ENCODE data around the gene PLEKHF1. TPM values are rescaled to one million over a fixed set of nuclear protein-coding genes. Genes with fewer than 3 reads are reported as not detected.

The PLEKHF1 gene
- total RNA-seq, 2 experiments from 2014 or later = 42.4 to 64.1 TPM

DNA sequence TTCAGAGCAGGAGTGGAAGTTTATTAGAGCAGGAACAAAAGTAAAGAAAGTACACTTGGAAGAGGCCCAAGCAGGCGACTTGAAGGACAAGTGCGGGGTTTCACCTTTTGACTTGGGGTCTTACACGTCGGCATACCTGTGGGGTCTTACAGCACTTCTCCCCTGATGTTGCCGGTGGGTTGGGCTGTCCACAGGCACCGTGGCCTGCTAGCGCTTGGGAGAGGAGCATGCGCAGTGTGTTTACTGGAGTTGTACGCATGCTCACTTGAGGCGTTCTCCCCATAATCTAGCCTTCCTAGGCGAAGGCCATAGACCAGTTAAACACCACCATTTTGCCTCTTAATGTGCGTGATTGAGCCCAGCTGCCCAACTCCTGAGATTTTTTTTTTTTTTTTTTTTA, 25.0 kb upstream of the PLEKHF1 start:
- CTCF ChIA-PET = no interaction called here
- Mint-ChIP-seq H3K4me1 (peaks cover 1% of the 10 kb centered on the region), H3K27me3 (peaks cover 22% of the 10 kb centered on the region), H3K4me3 (no peak overlapping the region), H3K27ac (no peak overlapping the region), H3K9me3 (ENCODE audit: low read depth) (no peaks in the 10 kb centered on the region), H3K36me3 (no peaks in the 10 kb centered on the region)
- DNase-seq (no peak), ATAC-seq (no peak)

DNA sequence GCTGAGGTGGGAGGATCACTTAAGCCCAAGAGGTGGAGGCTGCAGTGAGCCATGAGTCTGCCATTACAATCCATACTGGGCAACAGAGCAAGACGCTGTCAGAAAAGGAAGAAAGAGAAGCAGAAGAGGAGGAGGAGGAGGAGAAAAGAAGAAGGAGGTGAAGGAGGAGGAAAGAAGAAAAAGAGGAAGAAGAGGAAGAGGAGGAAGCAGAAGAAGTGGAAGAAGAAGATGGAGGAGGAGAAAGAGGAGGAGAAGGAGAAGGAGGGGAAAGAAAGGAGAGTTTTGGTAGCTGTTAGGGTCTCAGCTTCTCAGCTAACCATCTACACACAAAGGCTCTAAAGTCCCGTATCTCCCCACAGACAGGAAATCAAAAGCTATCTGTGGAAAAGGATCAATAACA, 23.7 kb upstream of the PLEKHF1 start:
- Mint-ChIP-seq H3K27me3 (peaks cover 22% of the 10 kb centered on the region), H3K9me3 (ENCODE audit: low read depth) (no peaks in the 10 kb centered on the region), H3K4me3 (no peak overlapping the region), H3K36me3 (no peaks in the 10 kb centered on the region), H3K27ac (no peak overlapping the region), H3K4me1 (peaks cover 13% of the 10 kb centered on the region)
- DNase-seq (no peak), ATAC-seq (no peak)
- CTCF ChIA-PET = interaction anchor here (1.5 kb wide), 1 partner anchor 24 kb away, joined by 6 read pairs; the partner anchor contains the start of gene PLEKHF1

DNA sequence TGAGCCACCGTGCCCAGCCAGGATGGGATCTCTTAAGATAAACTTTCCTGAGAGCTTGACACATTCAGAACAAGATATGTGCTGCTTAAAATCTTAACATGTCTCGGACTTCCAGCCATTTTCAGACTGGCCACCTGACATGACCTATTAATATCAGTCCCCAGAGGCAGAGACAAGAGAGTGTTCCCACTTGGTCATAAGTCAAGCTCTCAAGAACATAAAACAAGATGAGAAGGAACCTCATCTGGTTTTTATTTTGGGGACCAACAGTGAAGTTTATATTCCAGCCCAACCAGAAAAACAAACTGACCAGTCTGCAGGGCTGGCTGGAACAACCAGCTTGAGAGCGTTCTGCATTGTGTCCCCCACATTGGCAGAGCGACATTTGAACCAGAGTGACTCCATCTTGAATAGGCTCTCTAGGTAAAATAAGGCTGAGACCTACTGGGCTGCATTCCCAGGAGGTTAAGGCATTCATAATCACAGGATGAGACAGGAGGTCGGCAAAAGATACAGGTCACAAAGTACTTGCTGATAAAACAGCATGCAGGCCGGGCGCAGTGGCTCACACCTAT, 21.8 kb upstream of the PLEKHF1 start:
- H3K27ac Mint-ChIP-seq = no peak overlapping the region
- CTCF ChIA-PET = interaction anchor here (0.8 to 1.1 kb wide), 2 partner anchors 32 to 51 kb away, joined by 3 read pairs; no protein-coding TSS in a partner anchor
- no peaks in the 10 kb centered on the region for H3K9me3 Mint-ChIP-seq (ENCODE audit: low read depth)
- H3K36me3 Mint-ChIP-seq = no peaks in the 10 kb centered on the region
- H3K4me3 Mint-ChIP-seq = no peak overlapping the region
- peaks cover 13% of the 10 kb centered on the region for H3K4me1 Mint-ChIP-seq
- no peak for DNase-seq
- no peak for ATAC-seq
- H3K27me3 Mint-ChIP-seq = peaks cover 22% of the 10 kb centered on the region

- CTCF ChIA-PET = interaction anchor here (0.7 kb wide), 1 partner anchor 263 kb away, joined by 3 read pairs; no protein-coding TSS in a partner anchor
- DNase-seq (no peak), ATAC-seq (no peak)
- H3K36me3 Mint-ChIP-seq = no peaks in the 10 kb centered on the region
- no peak overlapping the region for H3K27ac Mint-ChIP-seq
- H3K27me3 Mint-ChIP-seq = peaks cover 20% of the 10 kb centered on the region
- H3K4me3 Mint-ChIP-seq = no peak overlapping the region
- H3K9me3 Mint-ChIP-seq (ENCODE audit: low read depth) = no peaks in the 10 kb centered on the region
- H3K4me1 Mint-ChIP-seq = peaks cover 13% of the 10 kb centered on the region
Observed at GRCh38 chr19:29644210-29644609, 21.1 kb upstream of the PLEKHF1 start.

GRCh38 chr19:29645491-29645867, 19.8 kb upstream of the PLEKHF1 start:
- H3K4me1 Mint-ChIP-seq = peaks cover 13% of the 10 kb centered on the region
- DNase-seq (no peak), ATAC-seq (no peak)
- peak overlapping the region; percentile 56 for H3K27ac Mint-ChIP-seq
- CTCF ChIA-PET = interaction anchor here (2.4 kb wide), 1 partner anchor 35 kb away, joined by 11 read pairs; no protein-coding TSS in a partner anchor
- no peaks in the 10 kb centered on the region for H3K9me3 Mint-ChIP-seq (ENCODE audit: low read depth)
- peaks cover 22% of the 10 kb centered on the region for H3K27me3 Mint-ChIP-seq
- H3K4me3 Mint-ChIP-seq = no peak overlapping the region
- no peaks in the 10 kb centered on the region for H3K36me3 Mint-ChIP-seq

GRCh38 chr19:29645911-29646310, 19.4 kb upstream of the PLEKHF1 start:
- Mint-ChIP-seq H3K36me3 (no peaks in the 10 kb centered on the region), H3K4me1 (peaks cover 13% of the 10 kb centered on the region), H3K27me3 (peaks cover 24% of the 10 kb centered on the region), H3K4me3 (peak overlapping the region; percentile 6), H3K9me3 (ENCODE audit: low read depth) (no peaks in the 10 kb centered on the region), H3K27ac (peak overlapping the region; percentile 56)
- peak; percentile 47 for ATAC-seq
- no peak for DNase-seq
- CTCF ChIA-PET = interaction anchor here (2.4 to 2.5 kb wide), 2 partner anchors 19 to 36 kb away, joined by 8 to 11 read pairs; partner anchors contain the start of gene PLEKHF1

DNA sequence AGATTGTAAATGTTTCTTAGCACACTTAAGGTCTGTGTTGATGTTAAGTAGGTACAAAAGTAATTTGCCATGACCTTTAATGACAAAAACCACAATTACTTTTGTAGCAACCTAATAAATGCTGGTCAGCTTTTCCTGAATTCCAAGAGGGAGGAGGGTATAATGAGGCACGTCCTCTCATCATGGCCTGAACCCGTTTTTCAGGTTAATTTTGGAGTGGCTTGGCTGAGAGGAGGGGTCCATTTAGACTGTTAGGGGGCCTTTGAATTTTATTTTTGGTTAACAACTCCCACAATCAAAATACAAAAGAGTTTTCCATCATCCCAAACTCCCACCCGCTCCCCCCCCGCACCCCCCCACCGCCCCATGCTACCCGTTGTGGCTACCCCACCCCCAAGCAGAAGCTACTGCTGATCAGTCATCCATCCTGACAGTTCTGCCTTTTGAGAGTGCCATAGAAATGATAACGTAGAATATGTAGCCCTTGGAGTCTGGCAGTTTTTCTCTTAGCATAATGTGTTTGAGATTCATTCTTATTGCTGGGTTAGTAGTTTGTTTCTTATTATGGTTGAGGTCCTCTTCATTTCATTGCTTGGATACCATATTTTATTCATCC, 14.4 kb upstream of the PLEKHF1 start:
- DNase-seq (no peak), ATAC-seq (no peak)
- CTCF ChIA-PET = interaction anchor here (1.5 to 2.4 kb wide), 2 partner anchors 29 to 65 kb away, joined by 3 to 9 read pairs; partner anchors contain the start of gene C19orf12
- H3K36me3 Mint-ChIP-seq = peaks cover 1% of the 10 kb centered on the region
- H3K4me1 Mint-ChIP-seq = peaks cover 15% of the 10 kb centered on the region
- H3K27me3 Mint-ChIP-seq = peaks cover 25% of the 10 kb centered on the region
- H3K9me3 Mint-ChIP-seq (ENCODE audit: low read depth) = no peaks in the 10 kb centered on the region
- H3K4me3 Mint-ChIP-seq = no peak overlapping the region
- no peak overlapping the region for H3K27ac Mint-ChIP-seq

- H3K4me3 Mint-ChIP-seq = no peak overlapping the region
- ATAC-seq (no peak), DNase-seq (no peak)
- H3K9me3 Mint-ChIP-seq (ENCODE audit: low read depth) = no peaks in the 10 kb centered on the region
- H3K36me3 Mint-ChIP-seq = peaks cover 1% of the 10 kb centered on the region
- H3K4me1 Mint-ChIP-seq = peaks cover 10% of the 10 kb centered on the region
- peaks cover 25% of the 10 kb centered on the region for H3K27me3 Mint-ChIP-seq
- CTCF ChIA-PET = interaction anchor here (1.5 to 2.4 kb wide), 2 partner anchors 30 to 64 kb away, joined by 3 to 9 read pairs; partner anchors contain the start of gene C19orf12
- H3K27ac Mint-ChIP-seq = no peak overlapping the region
Observed at GRCh38 chr19:29651622-29652394, 13.5 kb upstream of the PLEKHF1 start.

GRCh38 chr19:29653398-29653797, 11.9 kb upstream of the PLEKHF1 start:
- Mint-ChIP-seq H3K4me3 (no peak overlapping the region), H3K9me3 (ENCODE audit: low read depth) (no peaks in the 10 kb centered on the region), H3K27me3 (peaks cover 25% of the 10 kb centered on the region), H3K27ac (no peak overlapping the region), H3K36me3 (peaks cover 1% of the 10 kb centered on the region), H3K4me1 (peaks cover 10% of the 10 kb centered on the region)
- CTCF ChIA-PET = interaction anchor here (1.1 to 2.4 kb wide), 2 partner anchors 62 to 77 kb away, joined by 4 to 9 read pairs; partner anchors contain the start of gene C19orf12
- no peak for ATAC-seq
- no peak for DNase-seq

GRCh38 chr19:29655648-29656335, 9.5 kb upstream of the PLEKHF1 start:
- Mint-ChIP-seq H3K9me3 (ENCODE audit: low read depth) (no peaks in the 10 kb centered on the region), H3K36me3 (peaks cover 1% of the 10 kb centered on the region), H3K4me3 (no peak overlapping the region), H3K4me1 (peaks cover 10% of the 10 kb centered on the region), H3K27ac (no peak overlapping the region), H3K27me3 (peaks cover 21% of the 10 kb centered on the region)
- no peak for ATAC-seq
- DNase-seq = no peak
- CTCF ChIA-PET = interaction anchor here (1.7 kb wide), 1 partner anchor 13 kb away, joined by 5 read pairs; no protein-coding TSS in a partner anchor

DNA sequence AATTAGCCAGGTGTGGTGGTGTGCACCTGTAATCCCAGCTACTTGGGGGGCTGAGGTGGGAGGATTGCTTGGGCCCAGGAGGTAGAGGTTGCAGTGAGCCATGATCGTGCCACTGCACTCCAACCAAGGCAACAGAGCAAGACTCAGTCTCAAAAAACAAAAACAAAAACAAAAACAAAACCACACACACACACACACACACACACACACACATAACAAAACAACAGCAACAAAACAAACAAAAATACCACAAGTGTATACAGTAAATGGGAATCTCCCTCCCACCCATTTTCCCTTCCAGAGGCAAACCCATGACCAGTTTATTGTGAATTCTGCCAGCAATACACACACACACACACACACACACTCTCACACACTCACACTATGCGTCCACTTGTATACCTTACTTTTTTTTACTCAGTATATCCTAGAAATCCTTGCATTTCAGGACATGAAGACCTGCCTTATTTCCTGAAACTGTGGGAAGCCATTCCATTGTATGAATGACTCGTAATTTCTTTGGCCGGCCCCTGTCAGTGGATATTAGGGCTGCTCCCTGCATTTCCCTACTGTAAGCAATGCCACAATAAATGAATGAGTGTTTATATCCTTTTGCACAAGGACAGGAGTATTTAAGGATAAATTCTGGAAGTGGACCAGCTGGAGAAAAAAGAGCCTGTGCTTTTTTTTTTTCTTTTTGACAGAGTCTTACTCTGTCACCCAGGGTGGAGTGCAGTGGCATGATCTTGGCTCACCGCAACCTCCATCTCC, 6.9 kb upstream of the PLEKHF1 start:
- CTCF ChIA-PET = interaction anchor here (1.1 to 12.5 kb wide), 2 partner anchors 35 to 58 kb away, joined by 3 to 196 read pairs; no protein-coding TSS in a partner anchor
- Mint-ChIP-seq H3K27me3 (peaks cover 2% of the 10 kb centered on the region), H3K4me3 (no peak overlapping the region), H3K4me1 (peaks cover 22% of the 10 kb centered on the region), H3K36me3 (peaks cover 1% of the 10 kb centered on the region), H3K27ac (no peak overlapping the region), H3K9me3 (ENCODE audit: low read depth) (no peaks in the 10 kb centered on the region)
- DNase-seq = no peak
- no peak for ATAC-seq

DNA sequence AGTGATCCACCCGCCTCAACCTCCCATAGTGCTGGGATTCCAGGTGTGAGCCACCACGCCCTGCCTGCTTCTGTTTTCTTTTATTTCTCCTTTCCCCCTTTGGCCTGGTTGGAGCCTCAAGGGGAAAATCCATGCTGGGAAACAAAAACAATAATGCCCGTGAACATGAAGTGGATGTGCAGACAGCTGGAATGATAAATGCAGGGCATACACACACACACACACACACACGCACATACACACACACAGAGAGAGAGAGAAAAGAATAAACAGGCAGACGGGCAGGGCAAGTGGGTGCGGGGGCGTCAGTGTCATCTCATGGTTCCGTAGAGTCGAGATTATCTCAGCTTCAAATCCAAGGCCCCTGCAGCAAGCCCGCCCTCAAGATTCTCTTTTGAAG, 4.4 kb upstream of the PLEKHF1 start:
- CTCF ChIA-PET = interaction anchor here (2.1 to 12.5 kb wide), 3 partner anchors 34 to 50 kb away, joined by 7 to 196 read pairs (median 7); no protein-coding TSS in a partner anchor
- no peaks in the 10 kb centered on the region for H3K27me3 Mint-ChIP-seq
- no peaks in the 10 kb centered on the region for H3K9me3 Mint-ChIP-seq (ENCODE audit: low read depth)
- no peaks in the 10 kb centered on the region for H3K36me3 Mint-ChIP-seq
- DNase-seq = no peak
- no peak overlapping the region for H3K27ac Mint-ChIP-seq
- no peak for ATAC-seq
- H3K4me3 Mint-ChIP-seq = no peak overlapping the region
- peaks cover 29% of the 10 kb centered on the region for H3K4me1 Mint-ChIP-seq
